Measurements from ENCODE around the gene RANBP10.

- TF ChIP-seq GATA2 (IDR thresholded peaks at IDR 0.05; ENCODE audit: low read depth, low read length) = no peak
- TF ChIP-seq GATA3 (IDR thresholded peaks at IDR 0.05; ENCODE audit: low read depth, low read length) = no peak
Measured at GRCh38 chr16:67720236-67720635, 86.1 kb downstream of the RANBP10 start.

All from SH-SY5Y (cell line).